Measurements from ENCODE around the gene FAM118A.

DNA sequence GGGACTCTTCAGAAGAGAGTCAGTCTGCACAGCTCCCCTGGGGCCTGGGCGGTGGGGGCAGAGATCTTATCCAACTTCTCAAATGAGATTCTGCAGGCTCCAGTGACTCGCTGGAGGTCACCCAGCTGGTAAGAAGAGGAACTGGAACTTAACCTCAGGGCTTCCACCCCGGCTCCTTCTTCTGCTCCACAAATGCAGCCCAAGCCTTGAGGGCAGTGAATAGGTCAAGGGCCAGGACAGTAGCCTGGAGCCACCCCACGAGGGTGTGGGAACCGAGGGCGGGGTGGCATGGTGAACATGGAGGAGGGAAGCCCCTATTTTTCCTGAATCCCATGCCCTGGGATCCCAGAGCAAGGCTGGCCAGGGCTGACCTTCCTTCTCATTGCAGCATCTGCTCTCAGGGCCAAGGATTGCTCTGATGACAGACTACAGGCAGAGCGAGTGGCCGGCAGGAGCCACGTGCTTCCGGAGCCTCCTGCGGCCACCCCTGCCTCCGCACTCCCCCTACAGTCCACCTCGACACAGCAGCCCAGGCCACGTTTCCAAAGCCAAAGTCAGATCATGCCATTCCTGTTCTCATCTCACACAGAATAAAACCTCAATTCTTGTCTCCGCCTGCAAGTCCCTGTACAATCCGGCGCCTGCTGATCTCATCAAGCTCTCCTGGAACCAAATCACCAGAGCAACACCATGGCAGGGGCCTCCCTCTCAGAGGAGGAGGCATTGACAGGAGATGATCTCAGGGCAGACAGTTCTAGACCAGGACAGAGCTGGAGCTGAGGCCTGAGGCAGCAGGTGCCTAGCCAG, 46.1 kb upstream of the FAM118A start:
- TF ChIP-seq, protein P1, sequence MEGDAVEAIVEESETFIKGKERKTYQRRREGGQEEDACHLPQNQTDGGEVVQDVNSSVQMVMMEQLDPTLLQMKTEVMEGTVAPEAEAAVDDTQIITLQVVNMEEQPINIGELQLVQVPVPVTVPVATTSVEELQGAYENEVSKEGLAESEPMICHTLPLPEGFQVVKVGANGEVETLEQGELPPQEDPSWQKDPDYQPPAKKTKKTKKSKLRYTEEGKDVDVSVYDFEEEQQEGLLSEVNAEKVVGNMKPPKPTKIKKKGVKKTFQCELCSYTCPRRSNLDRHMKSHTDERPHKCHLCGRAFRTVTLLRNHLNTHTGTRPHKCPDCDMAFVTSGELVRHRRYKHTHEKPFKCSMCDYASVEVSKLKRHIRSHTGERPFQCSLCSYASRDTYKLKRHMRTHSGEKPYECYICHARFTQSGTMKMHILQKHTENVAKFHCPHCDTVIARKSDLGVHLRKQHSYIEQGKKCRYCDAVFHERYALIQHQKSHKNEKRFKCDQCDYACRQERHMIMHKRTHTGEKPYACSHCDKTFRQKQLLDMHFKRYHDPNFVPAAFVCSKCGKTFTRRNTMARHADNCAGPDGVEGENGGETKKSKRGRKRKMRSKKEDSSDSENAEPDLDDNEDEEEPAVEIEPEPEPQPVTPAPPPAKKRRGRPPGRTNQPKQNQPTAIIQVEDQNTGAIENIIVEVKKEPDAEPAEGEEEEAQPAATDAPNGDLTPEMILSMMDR (IDR thresholded peaks at IDR 0.05; ENCODE audit: low read length), result peak; percentile 51; the same call in 1 of the 2 replicates
- no peak for TF ChIP-seq EZH2 (IDR thresholded peaks at IDR 0.05; ENCODE audit: borderline replicate concordance, low read length)
